GM19238 (cell line): ENCODE measurements around the gene NTMT1.
"Not testable (repeated sequence)": the region's sequence is repeated elsewhere in the genome, so short reads cannot be mapped to it uniquely, and the experiment has no call there.

Experiments used
- DNase-seq: peaks from one replicate; pipeline ENCODE4 v3.0.0; 2011; ENCODE audit warnings: low spot score; ENCODE audit not compliant: insufficient read length

The NTMT1 gene

GRCh38 chr9:129654554-129655040 is 28.6 kb downstream of the NTMT1 start:
- no peak for DNase-seq

GRCh38 chr9:129655154-129655553 is 29.2 kb downstream of the NTMT1 start:
- DNase-seq = no peak

GRCh38 chr9:129655696-129656095 is 29.7 kb downstream of the NTMT1 start:
- DNase-seq = no peak

GRCh38 chr9:129656795-129657390 is 30.9 kb downstream of the NTMT1 start:
- DNase-seq = no peak

- DNase-seq = no peak
Measured at GRCh38 chr9:129661029-129661428, 35.1 kb downstream of the NTMT1 start.

GRCh38 chr9:129662239-129662638 is 36.3 kb downstream of the NTMT1 start:
- not testable (repeated sequence) for DNase-seq

- no peak for DNase-seq
Measured at GRCh38 chr9:129664746-129665388, 38.9 kb downstream of the NTMT1 start.

GRCh38 chr9:129665389-129665775 is 39.4 kb downstream of the NTMT1 start, which contains the start of gene PRRX2:
Gene PRRX2, plus strand, starts transcription at chr9:129665647. Its CDS starts 221 bp downstream, at chr9:129665868.
- DNase-seq = no peak

- DNase-seq = no peak
Measured at GRCh38 chr9:129665814-129666520, 40.0 kb downstream of the NTMT1 start.

GRCh38 chr9:129666575-129666974 is 40.6 kb downstream of the NTMT1 start:
- DNase-seq = no peak

- no peak for DNase-seq
Measured at GRCh38 chr9:129667378-129667777, 41.4 kb downstream of the NTMT1 start.

- no peak for DNase-seq
Measured at GRCh38 chr9:129667850-129668249, 41.9 kb downstream of the NTMT1 start.

- DNase-seq = no peak
Measured at GRCh38 chr9:129669141-129669718, 43.3 kb downstream of the NTMT1 start.

- no peak for DNase-seq
Measured at GRCh38 chr9:129669946-129670345, 44.0 kb downstream of the NTMT1 start.

GRCh38 chr9:129671065-129671464 is 45.1 kb downstream of the NTMT1 start:
- no peak for DNase-seq

- DNase-seq = no peak
Measured at GRCh38 chr9:129671519-129671918, 45.6 kb downstream of the NTMT1 start.

- DNase-seq = no peak
Measured at GRCh38 chr9:129672702-129673101, 46.7 kb downstream of the NTMT1 start.

- DNase-seq = no peak
Measured at GRCh38 chr9:129673602-129674001, 47.6 kb downstream of the NTMT1 start.

GRCh38 chr9:129674229-129674628 is 48.3 kb downstream of the NTMT1 start:
- no peak for DNase-seq

GRCh38 chr9:129675620-129676019 is 49.7 kb downstream of the NTMT1 start:
- DNase-seq = no peak

GRCh38 chr9:129676287-129676686 is 50.3 kb downstream of the NTMT1 start:
- DNase-seq = no peak

GRCh38 chr9:129676975-129677374 is 51.0 kb downstream of the NTMT1 start:
- DNase-seq = no peak
